Upper lobe of right lung (tissue), 1 donor: ENCODE data around the gene STIL. TPM values are rescaled to one million over a fixed set of nuclear protein-coding genes. Genes with fewer than 3 reads are reported as not detected.

ENCODE experiments used
- ATAC-seq: fragments of 200-7000 bp; cut with Tn5 transposase; one replicate; pipeline ENCODE4 v1.9.1; 2020; ENCODE audit warnings: mild to moderate bottlenecking, moderate library complexity
- DNase-seq: peaks from one replicate; pipeline ENCODE4 v3.0.0-alpha.2; 2020
- H3K27ac ChIP-seq: fragments of 200-600 bp; one replicate; pipeline ENCODE4 v1.8.0; 2022
- H3K27me3 ChIP-seq: fragments of 200-600 bp; one replicate; pipeline ENCODE4 v1.8.0; 2022; ENCODE audit warnings: mild to moderate bottlenecking
- H3K36me3 ChIP-seq: fragments of 200-600 bp; one replicate; pipeline ENCODE4 v1.8.0; 2022
- H3K4me1 ChIP-seq: fragments of 200-600 bp; one replicate; pipeline ENCODE4 v1.8.0; 2022
- H3K4me3 ChIP-seq: fragments of 200-600 bp; one replicate; pipeline ENCODE4 v1.8.0; 2022; ENCODE audit warnings: mild to moderate bottlenecking
- H3K9me3 ChIP-seq: fragments of 200-600 bp; one replicate; pipeline ENCODE4 v1.8.0; 2022
- CTCF ChIP-seq: fragments of 200-600 bp; IDR thresholded peaks from one replicate; pipeline ENCODE4 v1.8.0; 2022; ENCODE audit warnings: antibody characterized with exemption
- intact Hi-C: fragments of 100-400 bp; cut with DNase I; formaldehyde crosslinking; loops from one replicate; pipeline ENCODE4 v1.11.0; 2022
- total RNA-seq: library from RNA; stranded (reverse); fragmentation: NEBNext Ultra II Directional; extraction: Animal tissue kit (Norgen Biotek cat#: 25700); gene quantifications from one replicate; pipeline ENCODE4 v1.2.1, GENCODE V29; 2021
- donor health status: DM: no; HTN: yes; CAD: no; lungs with severe emphysema.

The STIL gene
- total RNA-seq, 1 donor from 2014 or later: 1.7 TPM

GRCh38 chr1:47216278-47217059 is 97.5 kb downstream of the STIL start:
- no peak overlapping the region for H3K4me3 ChIP-seq
- TF ChIP-seq CTCF: no peak
- no peaks in the 10 kb centered on the region for H3K27me3 ChIP-seq
- ATAC-seq (no peak), DNase-seq (no peak)
- H3K36me3 ChIP-seq: no peaks in the 10 kb centered on the region
- H3K27ac ChIP-seq: no peak overlapping the region
- no peaks in the 10 kb centered on the region for H3K9me3 ChIP-seq
- intact Hi-C loops: no loop called here
- H3K4me1 ChIP-seq: peaks cover 3% of the 10 kb centered on the region

GRCh38 chr1:47215713-47216112 is 98.2 kb downstream of the STIL start:
- ATAC-seq: no peak
- no peaks in the 10 kb centered on the region for H3K36me3 ChIP-seq
- no peaks in the 10 kb centered on the region for H3K9me3 ChIP-seq
- DNase-seq: no peak
- H3K4me3 ChIP-seq: no peak overlapping the region
- no peak for TF ChIP-seq CTCF
- intact Hi-C loops: no loop called here
- no peak overlapping the region for H3K27ac ChIP-seq
- no peaks in the 10 kb centered on the region for H3K27me3 ChIP-seq
- peaks cover 9% of the 10 kb centered on the region for H3K4me1 ChIP-seq

GRCh38 chr1:47214549-47214948 is 99.4 kb downstream of the STIL start:
- DNase-seq (no peak), ATAC-seq (no peak)
- Histone ChIP-seq H3K4me3 (no peak overlapping the region), H3K4me1 (peaks cover 9% of the 10 kb centered on the region), H3K27me3 (no peaks in the 10 kb centered on the region), H3K9me3 (no peaks in the 10 kb centered on the region), H3K27ac (no peak overlapping the region), H3K36me3 (no peaks in the 10 kb centered on the region)
- intact Hi-C loops: no loop called here
- no peak for TF ChIP-seq CTCF

GRCh38 chr1:47213230-47213963 is 100.5 kb downstream of the STIL start:
- H3K4me1 ChIP-seq: peaks cover 9% of the 10 kb centered on the region
- no peaks in the 10 kb centered on the region for H3K27me3 ChIP-seq
- ATAC-seq (no peak), DNase-seq (no peak)
- H3K4me3 ChIP-seq: no peak overlapping the region
- no peak for TF ChIP-seq CTCF
- intact Hi-C loops: no loop called here
- H3K36me3 ChIP-seq: no peaks in the 10 kb centered on the region
- peak overlapping the region; percentile 66 for H3K27ac ChIP-seq
- H3K9me3 ChIP-seq: no peaks in the 10 kb centered on the region

- Histone ChIP-seq H3K4me3 (no peak overlapping the region), H3K27me3 (no peaks in the 10 kb centered on the region), H3K9me3 (no peaks in the 10 kb centered on the region), H3K4me1 (peaks cover 9% of the 10 kb centered on the region), H3K27ac (peak overlapping the region; percentile 66), H3K36me3 (no peaks in the 10 kb centered on the region)
- TF ChIP-seq CTCF: no peak
- DNase-seq: no peak
- intact Hi-C loops: no loop called here
- no peak for ATAC-seq
Observed at GRCh38 chr1:47212636-47213229, 101.2 kb downstream of the STIL start.
